ENCODE measurements around the gene PGBD5. TPM values are rescaled to one million over a fixed set of nuclear protein-coding genes. Genes with fewer than 3 reads are reported as not detected.

PGBD5 gene
- total and polyA plus RNA-seq, 8 donors: 2.8 to 17.2 (median 10.4) TPM

DNA sequence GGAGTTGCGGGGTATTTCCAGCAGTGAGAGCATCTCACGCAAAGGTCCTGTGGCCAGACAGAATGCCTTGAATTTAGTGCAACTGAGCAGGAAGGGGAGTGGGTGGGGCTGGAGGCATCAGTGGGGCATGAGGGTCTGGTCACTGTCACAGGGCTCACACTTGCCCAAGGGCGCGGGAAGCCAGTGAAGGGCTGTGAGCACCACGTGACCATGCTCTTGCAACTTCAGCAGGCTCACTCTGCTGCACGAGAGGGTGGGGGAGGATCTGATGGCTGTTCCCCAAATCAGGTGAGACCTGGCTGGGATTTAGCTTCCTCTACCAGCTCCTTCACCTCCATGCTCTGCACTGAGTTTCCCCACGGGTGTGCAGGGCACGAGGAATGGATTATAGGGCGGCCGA is 64.2 kb downstream of the PGBD5 start:
- 93 to 96% methylated on average over 10 of the region's 10 CpGs for WGBS, 2 donors
- Histone ChIP-seq H3K36me3 (no peaks in the 10 kb centered on the region), H3K27me3 (no peaks in the 10 kb centered on the region), H3K4me3 (no peak overlapping the region), H3K9me3 (no peaks in the 10 kb centered on the region), H3K4me1 (no peaks in the 10 kb centered on the region), H3K27ac (no peak overlapping the region)
- intact Hi-C loops (cut with DNase I): no loop called here
- no peak for FAIRE-seq
- TF ChIP-seq, protein P1, sequence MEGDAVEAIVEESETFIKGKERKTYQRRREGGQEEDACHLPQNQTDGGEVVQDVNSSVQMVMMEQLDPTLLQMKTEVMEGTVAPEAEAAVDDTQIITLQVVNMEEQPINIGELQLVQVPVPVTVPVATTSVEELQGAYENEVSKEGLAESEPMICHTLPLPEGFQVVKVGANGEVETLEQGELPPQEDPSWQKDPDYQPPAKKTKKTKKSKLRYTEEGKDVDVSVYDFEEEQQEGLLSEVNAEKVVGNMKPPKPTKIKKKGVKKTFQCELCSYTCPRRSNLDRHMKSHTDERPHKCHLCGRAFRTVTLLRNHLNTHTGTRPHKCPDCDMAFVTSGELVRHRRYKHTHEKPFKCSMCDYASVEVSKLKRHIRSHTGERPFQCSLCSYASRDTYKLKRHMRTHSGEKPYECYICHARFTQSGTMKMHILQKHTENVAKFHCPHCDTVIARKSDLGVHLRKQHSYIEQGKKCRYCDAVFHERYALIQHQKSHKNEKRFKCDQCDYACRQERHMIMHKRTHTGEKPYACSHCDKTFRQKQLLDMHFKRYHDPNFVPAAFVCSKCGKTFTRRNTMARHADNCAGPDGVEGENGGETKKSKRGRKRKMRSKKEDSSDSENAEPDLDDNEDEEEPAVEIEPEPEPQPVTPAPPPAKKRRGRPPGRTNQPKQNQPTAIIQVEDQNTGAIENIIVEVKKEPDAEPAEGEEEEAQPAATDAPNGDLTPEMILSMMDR (IDR thresholded peaks at IDR 0.05): no peak
- DNase-seq: no peak
- ATAC-seq: no peak

GRCh38 chr1:230359992-230360668 is 66.0 kb downstream of the PGBD5 start:
- intact Hi-C loops (cut with DNase I): no loop called here
- TF ChIP-seq, protein P1 (IDR thresholded peaks at IDR 0.05): no peak
- WGBS, 2 donors: 90 to 92% methylated on average over 7 of the region's 7 CpGs
- Histone ChIP-seq H3K27me3 (no peaks in the 10 kb centered on the region), H3K4me1 (no peaks in the 10 kb centered on the region), H3K36me3 (no peaks in the 10 kb centered on the region), H3K4me3 (no peak overlapping the region), H3K9me3 (no peaks in the 10 kb centered on the region), H3K27ac (no peak overlapping the region)
- DNase-seq (no peak), FAIRE-seq (no peak), ATAC-seq (no peak)

GRCh38 chr1:230356869-230357794 is 69.0 kb downstream of the PGBD5 start:
- 93 to 94% methylated on average over 47 of the region's 47 CpGs for WGBS, 2 donors
- ATAC-seq (no peak), FAIRE-seq (no peak), DNase-seq (no peak)
- intact Hi-C loops (cut with DNase I): no loop called here
- H3K9me3 ChIP-seq: no peaks in the 10 kb centered on the region
- no peak overlapping the region for H3K27ac ChIP-seq
- TF ChIP-seq, protein P1 (IDR thresholded peaks at IDR 0.05): no peak
- no peaks in the 10 kb centered on the region for H3K4me1 ChIP-seq
- H3K4me3 ChIP-seq: no peak overlapping the region
- H3K27me3 ChIP-seq: no peaks in the 10 kb centered on the region
- H3K36me3 ChIP-seq: no peaks in the 10 kb centered on the region

DNA sequence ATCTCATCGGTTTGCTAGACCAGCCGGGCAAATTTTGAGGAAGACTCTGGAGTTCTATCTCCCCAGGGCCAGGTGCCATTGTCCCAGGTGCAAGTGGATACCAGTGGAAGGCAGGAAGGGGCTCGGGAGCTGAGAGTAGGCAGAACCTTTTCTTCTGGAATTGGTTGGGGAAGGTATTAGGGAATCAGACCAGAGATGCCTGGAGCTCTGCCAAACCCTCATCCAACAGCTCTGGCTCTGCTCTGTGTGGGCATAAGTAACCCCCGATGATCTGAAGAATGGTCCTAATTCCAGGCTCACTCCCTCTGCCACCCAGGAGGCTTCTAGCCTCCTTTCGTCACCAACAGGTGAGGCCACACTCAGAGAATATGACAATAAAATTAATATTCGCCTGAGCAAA is 69.9 kb downstream of the PGBD5 start:
- H3K27me3 ChIP-seq: no peaks in the 10 kb centered on the region
- H3K36me3 ChIP-seq: no peaks in the 10 kb centered on the region
- no peaks in the 10 kb centered on the region for H3K4me1 ChIP-seq
- 90 to 94% methylated on average over 6 of the region's 6 CpGs for WGBS, 2 donors
- FAIRE-seq: no peak
- H3K9me3 ChIP-seq: no peaks in the 10 kb centered on the region
- DNase-seq: no peak
- TF ChIP-seq, protein P1 (IDR thresholded peaks at IDR 0.05): no peak
- no peak overlapping the region for H3K27ac ChIP-seq
- no peak for ATAC-seq
- no peak overlapping the region for H3K4me3 ChIP-seq
- intact Hi-C loops (cut with DNase I): no loop called here

Measured in pancreas (tissue), 10 donors.